NT2/D1 (cell line): ENCODE measurements around the gene TBC1D20.

ENCODE experiments used
- SUZ12 ChIP-seq: IDR thresholded peaks from 2 replicates; pipeline ENCODE4 v1.6.1; 2011; ENCODE audit not compliant: insufficient read length, insufficient read depth; ENCODE audit errors: extremely low read depth
- YY1 ChIP-seq: IDR thresholded peaks from 2 replicates; pipeline ENCODE4 v1.6.1; 2011; ENCODE audit not compliant: insufficient read length, insufficient read depth
- ZNF274 ChIP-seq: IDR thresholded peaks from 2 replicates; pipeline ENCODE4 v1.6.1; 2011; ENCODE audit warnings: mild to moderate bottlenecking, low read depth, low read length

DNA sequence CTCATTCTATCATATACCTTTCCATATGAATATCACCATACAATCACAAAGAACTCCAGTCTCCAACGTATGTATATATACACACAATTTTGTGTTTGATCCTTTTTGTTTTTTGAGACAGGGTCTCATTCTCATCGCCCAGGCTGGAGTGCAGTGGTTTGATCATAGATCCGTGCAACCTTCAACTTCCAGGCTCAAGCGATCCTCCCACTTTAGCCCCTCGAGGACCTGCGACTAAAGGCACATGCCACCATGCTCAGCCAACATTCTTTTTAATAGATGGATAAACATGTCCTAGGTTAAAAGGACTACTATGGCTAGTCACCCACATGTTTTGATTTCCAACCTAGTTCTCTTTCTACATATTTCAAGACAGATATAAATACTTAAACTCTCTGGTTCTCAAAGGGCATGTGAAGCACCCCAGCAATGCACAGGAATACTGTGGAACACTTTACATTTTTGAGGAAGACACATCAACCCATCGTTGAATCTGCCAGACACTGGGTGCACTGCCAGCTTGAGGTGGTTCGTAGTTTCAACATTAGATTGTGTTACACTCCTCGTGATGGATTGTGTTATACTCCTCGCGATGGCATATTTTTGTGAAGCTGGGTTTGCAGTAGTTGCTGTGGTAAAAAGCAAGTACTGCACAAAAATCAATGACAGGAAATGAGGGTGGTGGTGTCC lies 40.9 kb upstream of the TBC1D20 start:
- TF ChIP-seq ZNF274: no peak
- no peak for TF ChIP-seq YY1
- no peak for TF ChIP-seq SUZ12
